GM12875 (cell line): ENCODE results near the gene PCMTD2.

Experiments
- H3K4me3 ChIP-seq: one replicate; pipeline ENCODE4 v1.5.1; 2011; ENCODE audit warnings: low read depth, low read length, control low read depth
- CTCF ChIP-seq: IDR thresholded peaks from 2 replicates; pipeline ENCODE4 v1.5.1; 2011; ENCODE audit warnings: low read depth, mild to moderate bottlenecking, control low read depth, inconsistent platforms, low read length, moderate library complexity, borderline replicate concordance; ENCODE audit not compliant: insufficient read depth

PCMTD2 gene

GRCh38 chr20:64212755-64213154 is 42.8 kb upstream of the PCMTD2 start:
- H3K4me3 ChIP-seq = no peak overlapping the region
- TF ChIP-seq CTCF = no peak

GRCh38 chr20:64214113-64214512 is 41.4 kb upstream of the PCMTD2 start:
- no peak overlapping the region for H3K4me3 ChIP-seq
- TF ChIP-seq CTCF = no peak

- no peak for TF ChIP-seq CTCF
- H3K4me3 ChIP-seq = no peak overlapping the region
Observed at GRCh38 chr20:64214952-64215351, 40.6 kb upstream of the PCMTD2 start.

DNA sequence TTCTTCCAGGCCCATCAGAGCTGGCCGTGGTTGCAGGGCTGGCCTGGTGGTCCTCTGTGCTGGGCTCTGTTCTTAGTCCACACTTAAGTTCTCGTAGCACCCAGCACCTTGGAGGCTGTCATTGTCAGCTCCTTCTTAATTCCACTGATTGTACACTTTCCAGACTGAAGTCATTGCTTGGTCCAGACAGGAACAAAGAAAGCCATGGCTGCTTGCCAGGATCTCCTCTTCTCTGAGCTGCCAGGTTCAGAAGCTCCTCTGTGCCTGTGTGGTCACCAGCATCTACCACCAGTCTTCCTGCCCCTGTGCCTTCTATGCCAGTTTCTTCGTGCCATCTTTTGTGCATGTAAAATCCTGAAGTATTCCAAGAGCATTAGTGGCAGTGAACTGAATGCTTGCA is 39.5 kb upstream of the PCMTD2 start:
- no peak overlapping the region for H3K4me3 ChIP-seq
- no peak for TF ChIP-seq CTCF

GRCh38 chr20:64216910-64217309 is 38.6 kb upstream of the PCMTD2 start:
- TF ChIP-seq CTCF = no peak
- H3K4me3 ChIP-seq = no peak overlapping the region

DNA sequence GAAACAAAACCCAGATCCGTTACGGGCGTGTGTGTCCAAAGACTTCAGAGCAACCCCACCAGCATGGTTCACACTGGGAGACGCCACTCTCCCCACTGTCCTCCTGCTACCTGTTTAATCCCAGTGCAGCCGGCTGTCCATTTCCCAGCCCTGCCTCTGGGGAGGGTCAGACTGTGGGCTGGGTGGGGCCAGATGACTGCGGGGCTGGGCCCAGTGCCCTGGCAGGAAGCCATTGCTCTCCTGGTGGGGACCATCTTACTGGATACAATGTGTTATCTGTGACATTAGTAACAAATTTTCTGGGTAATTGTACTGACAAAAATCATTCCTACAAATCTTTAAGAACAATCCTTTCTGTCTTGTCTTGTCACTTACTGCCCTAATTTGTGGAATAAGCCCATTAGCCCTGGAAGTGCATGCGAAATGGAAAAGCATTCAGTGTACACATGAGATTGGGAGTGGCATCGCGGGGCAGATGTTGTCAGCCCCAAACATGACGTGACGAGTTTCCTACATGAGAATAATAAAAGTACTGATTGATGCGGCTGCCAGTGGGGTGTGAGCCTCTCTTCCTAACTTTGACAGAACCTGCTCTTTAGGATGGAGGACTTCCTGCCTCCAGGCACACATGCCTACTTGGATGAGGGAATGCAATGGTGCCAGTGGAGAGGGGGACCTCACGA is 37.9 kb upstream of the PCMTD2 start:
- no peak overlapping the region for H3K4me3 ChIP-seq
- TF ChIP-seq CTCF = no peak

GRCh38 chr20:64219202-64219601 is 36.3 kb upstream of the PCMTD2 start:
- no peak overlapping the region for H3K4me3 ChIP-seq
- no peak for TF ChIP-seq CTCF
